Measurements from ENCODE around the gene TRIM71. TPM values are rescaled to one million over a fixed set of nuclear protein-coding genes. Genes with fewer than 3 reads are reported as not detected.

Gene TRIM71
- total and polyA plus RNA-seq, 2 of the 13 experiments (the other 11 are each of a cell fraction or from before 2014, with no cell fraction given): 21.7 to 76.9 TPM

- TF ChIP-seq AHDC1 (CRISPR knock-in tag; IDR thresholded peaks at IDR 0.05; ENCODE audit: borderline replicate concordance): no peak
- TF ChIP-seq AGO2 (optimal IDR thresholded peaks at IDR 0.05; ENCODE audit: low read depth, low read length): peak; percentile 26
- peak; percentile 16; the same call in 1 of the 2 replicates for TF ChIP-seq SALL1 (CRISPR knock-in tag; IDR thresholded peaks at IDR 0.05)
- TF ChIP-seq MLLT10 (CRISPR knock-in tag; IDR thresholded peaks at IDR 0.05): peak; percentile 66; the same call in 1 of the 2 replicates
- no peak for TF ChIP-seq SMARCC2 (IDR thresholded peaks at IDR 0.05)
- TF ChIP-seq TAF15 (IDR thresholded peaks at IDR 0.05; ENCODE audit: low read depth, low read length, poor library complexity, severe bottlenecking): no peak
- 0 out of 2 replicates have a peak, but pooled peaks have one; percentile 34 for TF ChIP-seq TBX2 (CRISPR knock-in tag; IDR thresholded peaks at IDR 0.05; ENCODE audit: borderline replicate concordance)
- TF ChIP-seq ZNF362 (CRISPR knock-in tag; IDR thresholded peaks at IDR 0.05; ENCODE audit: borderline replicate concordance): peak; percentile 22; the same call in 1 of the 2 replicates
- no peak for TF ChIP-seq ZNF616 (CRISPR knock-in tag; IDR thresholded peaks at IDR 0.05; ENCODE audit: low read depth)
- TF ChIP-seq AFF4 (CRISPR knock-in tag; IDR thresholded peaks at IDR 0.05): peak; percentile 93; the same call in 1 of the 2 replicates
- peak; percentile 35; the same call in 1 of the 2 replicates for TF ChIP-seq KAT7 (CRISPR knock-in tag; IDR thresholded peaks at IDR 0.05; ENCODE audit: borderline replicate concordance)
- TF ChIP-seq HMGA1 (CRISPR knock-in tag; conservative IDR thresholded peaks at IDR 0.05): no peak
- TF ChIP-seq KMT2A (CRISPR knock-in tag; IDR thresholded peaks at IDR 0.05): peak; percentile 46
- TF ChIP-seq POLR2AphosphoS5 (IDR thresholded peaks at IDR 0.05; ENCODE audit: low read depth, low read length): peak; percentile 50; the same call in 1 of the 2 replicates
- TF ChIP-seq PTBP1 (IDR thresholded peaks at IDR 0.05; ENCODE audit: low read depth, low read length, poor library complexity, severe bottlenecking): peak; percentile 30
- TF ChIP-seq ZZZ3 (CRISPR knock-in tag; IDR thresholded peaks at IDR 0.05; ENCODE audit: borderline replicate concordance): 0 out of 2 replicates have a peak, but pooled peaks have one; percentile 23
- TF ChIP-seq HDAC6 (IDR thresholded peaks at IDR 0.05; ENCODE audit: low read depth, low read length): 0 out of 2 replicates have a peak, but pooled peaks have one; percentile 39
- TF ChIP-seq RFX5 (IDR thresholded peaks at IDR 0.05; ENCODE audit: low read depth, low read length): no peak
- TF ChIP-seq POLR2G (IDR thresholded peaks at IDR 0.05; ENCODE audit: low read depth, low read length): peak; percentile 75; the same call in 1 of the 2 replicates
Measured at GRCh38 chr3:32817558-32818228, at the start of gene TRIM71 (continued).

All from HepG2 (cell line).